ENCODE results near the gene OSBPL10. TPM values are rescaled to one million over a fixed set of nuclear protein-coding genes. Genes with fewer than 3 reads are reported as not detected.
"Not testable (repeated sequence)": the region's sequence is repeated elsewhere in the genome, so short reads cannot be mapped to it uniquely, and the experiment has no call there.

The OSBPL10 gene
- total RNA-seq, 2 experiments from 2014 or later, result 0.09 to 0.22 TPM

DNA sequence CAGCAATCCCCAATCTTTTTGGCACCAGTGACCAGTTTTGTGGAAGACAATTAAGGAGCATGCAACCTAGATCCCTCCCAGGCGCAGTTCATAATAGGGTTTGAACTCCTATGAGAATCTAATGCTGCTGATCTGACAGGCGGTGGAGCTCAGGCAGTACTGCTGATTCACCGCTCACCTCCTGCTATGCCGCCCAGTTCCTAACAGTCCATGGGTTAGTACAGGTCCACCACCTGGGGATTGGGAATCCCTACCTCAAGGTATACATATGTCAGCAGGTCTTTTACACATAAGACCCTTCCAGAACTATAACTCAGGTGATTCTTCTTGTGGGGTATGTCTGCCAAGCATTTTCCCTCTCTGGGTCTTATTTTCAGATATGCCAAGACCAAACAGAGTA, 182.2 kb downstream of the OSBPL10 start:
- DNase-seq (no peak), ATAC-seq (ENCODE audit: low read depth) (no peak)
- H3K27ac Mint-ChIP-seq, result no peak overlapping the region
- H3K4me3 Mint-ChIP-seq, result no peak overlapping the region
- no peaks in the 10 kb centered on the region for H3K4me1 Mint-ChIP-seq
- POLR2A ChIA-PET, result no interaction called here
- H3K36me3 Mint-ChIP-seq, result no peaks in the 10 kb centered on the region
- H3K9me3 Mint-ChIP-seq, result no peaks in the 10 kb centered on the region
- peaks cover 2% of the 10 kb centered on the region for H3K27me3 Mint-ChIP-seq

DNA sequence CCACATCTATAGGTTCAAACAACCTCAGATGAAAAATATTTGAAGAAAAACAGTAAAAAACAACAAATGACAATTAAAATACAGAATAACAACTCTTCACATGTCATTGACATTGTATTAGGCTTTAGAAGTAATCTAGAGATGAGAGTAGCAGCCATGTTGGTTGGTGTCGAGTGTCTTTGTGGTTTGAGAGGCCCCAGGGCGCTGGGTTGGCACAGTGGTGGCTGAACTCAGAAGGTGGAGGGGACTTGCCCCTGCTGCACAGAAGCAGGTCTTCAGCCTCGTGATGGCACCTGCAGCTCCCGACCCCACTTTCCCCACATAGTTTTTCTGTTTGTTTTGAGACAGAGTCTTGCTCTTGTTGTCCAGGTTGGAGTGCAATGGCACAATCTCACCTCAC, 187.2 kb downstream of the OSBPL10 start:
- H3K27me3 Mint-ChIP-seq, result peaks cover 7% of the 10 kb centered on the region
- no peaks in the 10 kb centered on the region for H3K9me3 Mint-ChIP-seq
- no peak overlapping the region for H3K27ac Mint-ChIP-seq
- DNase-seq (no peak), ATAC-seq (ENCODE audit: low read depth) (no peak)
- POLR2A ChIA-PET, result no interaction called here
- no peaks in the 10 kb centered on the region for H3K4me1 Mint-ChIP-seq
- no peaks in the 10 kb centered on the region for H3K36me3 Mint-ChIP-seq
- no peak overlapping the region for H3K4me3 Mint-ChIP-seq

DNA sequence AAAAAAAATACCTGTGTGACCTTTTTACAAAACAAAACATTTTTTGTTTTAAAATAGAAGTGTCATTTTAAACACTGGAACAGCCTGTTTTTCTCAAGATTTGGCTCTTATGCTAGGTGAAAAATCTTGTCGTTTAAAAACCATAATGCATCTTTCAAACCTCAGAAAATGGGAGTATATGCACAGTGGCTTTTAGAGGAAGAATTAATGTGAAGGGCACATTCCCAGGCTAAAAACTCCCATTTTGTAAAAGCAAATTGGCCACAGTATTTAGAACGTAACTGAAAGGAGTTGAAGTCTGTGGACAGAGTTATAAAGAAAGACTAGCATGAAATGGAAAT, 190.0 kb downstream of the OSBPL10 start:
- POLR2A ChIA-PET, result no interaction called here
- no peak for DNase-seq
- Mint-ChIP-seq H3K36me3 (no peaks in the 10 kb centered on the region), H3K4me1 (no peaks in the 10 kb centered on the region), H3K27ac (no peak overlapping the region), H3K9me3 (no peaks in the 10 kb centered on the region), H3K4me3 (no peak overlapping the region), H3K27me3 (peaks cover 9% of the 10 kb centered on the region)
- ATAC-seq (ENCODE audit: low read depth), result no peak

DNA sequence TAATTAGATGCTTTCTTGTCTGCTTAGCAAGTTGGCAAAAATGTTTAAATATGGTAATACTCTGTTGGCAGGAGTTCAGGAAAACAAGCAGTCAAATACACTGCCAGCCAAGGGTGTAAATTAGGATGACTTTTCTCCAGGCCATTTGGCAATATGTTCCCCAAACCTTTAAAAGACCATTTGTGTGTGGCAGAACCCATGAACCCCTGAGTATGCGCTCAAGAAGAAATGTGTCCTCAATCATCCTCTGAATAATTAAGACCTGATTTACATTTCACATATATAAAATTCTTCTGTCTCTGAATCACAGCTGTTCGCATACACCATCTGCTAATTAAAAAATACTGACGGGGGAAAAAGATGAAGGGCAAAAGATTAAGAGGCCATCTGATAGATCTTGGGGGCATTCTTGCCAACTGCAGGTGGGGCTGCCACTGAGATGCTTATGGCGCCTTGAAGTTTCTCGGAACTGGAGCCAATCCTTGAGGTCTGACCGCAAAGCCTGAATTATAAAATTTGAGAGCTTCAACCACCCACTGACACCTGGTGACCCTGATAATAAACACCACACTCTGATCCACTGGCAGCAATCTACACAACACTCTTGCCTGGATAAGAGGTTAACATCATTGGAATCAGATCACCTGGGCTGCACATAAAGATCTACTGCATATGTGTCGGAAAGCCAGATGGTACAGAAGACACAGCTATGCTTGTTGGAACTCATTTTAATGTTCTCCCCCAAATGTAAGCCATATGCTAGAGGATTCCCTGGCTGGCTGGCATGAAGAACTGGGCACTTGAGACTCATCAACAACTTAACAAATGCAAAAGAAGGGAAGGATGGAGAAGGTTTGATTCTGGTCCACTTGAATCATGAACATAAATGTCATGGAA, 190.6 kb downstream of the OSBPL10 start:
- Mint-ChIP-seq H3K4me3 (no peak overlapping the region), H3K36me3 (no peaks in the 10 kb centered on the region), H3K27ac (no peak overlapping the region), H3K27me3 (peaks cover 9% of the 10 kb centered on the region), H3K4me1 (no peaks in the 10 kb centered on the region), H3K9me3 (no peaks in the 10 kb centered on the region)
- DNase-seq (no peak), ATAC-seq (ENCODE audit: low read depth) (no peak)
- POLR2A ChIA-PET, result no interaction called here

DNA sequence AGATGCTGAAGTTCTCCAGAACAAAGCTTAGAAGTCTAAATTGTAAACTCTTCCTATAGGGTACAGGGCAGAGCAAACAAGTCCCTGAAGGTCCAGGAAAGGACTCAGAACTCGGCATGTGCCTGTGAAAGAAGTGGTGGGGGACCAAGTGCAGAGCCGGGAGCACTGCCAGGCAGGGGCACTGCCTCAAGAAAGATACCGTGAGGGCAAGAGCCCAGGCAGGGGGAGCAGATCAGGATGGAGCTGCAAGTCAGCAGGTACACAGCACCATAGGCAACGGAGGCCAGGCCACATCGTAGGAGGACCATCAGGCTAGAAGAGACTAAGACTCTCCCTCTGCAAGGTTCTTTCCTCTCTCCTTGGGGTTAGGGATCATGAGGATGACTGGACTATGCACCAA, 191.6 kb downstream of the OSBPL10 start:
- ATAC-seq (ENCODE audit: low read depth) (no peak), DNase-seq (no peak)
- POLR2A ChIA-PET, result no interaction called here
- H3K4me3 Mint-ChIP-seq, result no peak overlapping the region
- H3K9me3 Mint-ChIP-seq, result no peaks in the 10 kb centered on the region
- H3K27me3 Mint-ChIP-seq, result peaks cover 9% of the 10 kb centered on the region
- H3K27ac Mint-ChIP-seq, result no peak overlapping the region
- no peaks in the 10 kb centered on the region for H3K36me3 Mint-ChIP-seq
- H3K4me1 Mint-ChIP-seq, result no peaks in the 10 kb centered on the region

DNA sequence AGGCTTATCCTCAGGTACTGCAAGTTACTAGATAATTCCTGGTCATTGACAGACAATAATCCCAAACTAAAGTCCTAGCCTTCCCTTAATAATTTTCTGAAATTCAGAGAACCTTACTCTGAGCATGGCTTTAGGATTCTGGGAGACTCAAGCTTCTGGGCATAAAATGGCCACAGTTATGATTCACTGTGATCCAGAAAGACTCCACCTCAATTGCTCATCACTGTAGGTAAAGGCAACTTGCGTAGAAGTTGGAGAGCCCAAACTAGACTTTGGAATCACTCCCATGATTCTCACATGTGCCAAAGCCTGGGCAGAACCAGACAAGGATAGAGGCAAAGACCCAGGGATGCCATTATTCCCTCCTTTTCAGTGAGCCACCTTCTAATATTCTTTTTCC, 195.3 kb downstream of the OSBPL10 start:
- POLR2A ChIA-PET, result no interaction called here
- no peak for DNase-seq
- peaks cover 15% of the 10 kb centered on the region for H3K27me3 Mint-ChIP-seq
- no peak for ATAC-seq (ENCODE audit: low read depth)
- no peak overlapping the region for H3K27ac Mint-ChIP-seq
- H3K9me3 Mint-ChIP-seq, result no peaks in the 10 kb centered on the region
- H3K4me3 Mint-ChIP-seq, result no peak overlapping the region
- no peaks in the 10 kb centered on the region for H3K4me1 Mint-ChIP-seq
- H3K36me3 Mint-ChIP-seq, result no peaks in the 10 kb centered on the region

DNA sequence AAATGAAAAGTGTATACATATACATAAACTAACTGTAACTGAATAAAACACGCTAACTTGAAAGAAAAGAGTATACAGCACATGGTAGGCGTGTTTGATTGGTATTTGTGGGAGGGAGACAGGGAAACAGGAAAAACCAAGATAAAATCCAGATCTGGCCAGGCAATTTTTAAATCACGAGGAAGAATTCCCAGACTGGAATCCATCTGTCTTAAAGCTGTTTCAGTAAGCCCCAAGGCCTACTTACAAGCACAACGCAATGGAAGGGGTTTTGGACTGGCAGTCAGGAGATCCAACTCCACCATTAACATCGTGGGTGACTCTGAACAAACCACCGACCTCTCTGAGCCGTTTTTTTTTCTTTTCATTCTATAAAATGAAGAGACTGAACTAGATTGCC, 195.8 kb downstream of the OSBPL10 start:
- Mint-ChIP-seq H3K4me3 (no peak overlapping the region), H3K27me3 (peaks cover 18% of the 10 kb centered on the region), H3K9me3 (no peaks in the 10 kb centered on the region), H3K36me3 (no peaks in the 10 kb centered on the region), H3K4me1 (no peaks in the 10 kb centered on the region), H3K27ac (no peak overlapping the region)
- POLR2A ChIA-PET, result no interaction called here
- ATAC-seq (ENCODE audit: low read depth) (no peak), DNase-seq (no peak)

DNA sequence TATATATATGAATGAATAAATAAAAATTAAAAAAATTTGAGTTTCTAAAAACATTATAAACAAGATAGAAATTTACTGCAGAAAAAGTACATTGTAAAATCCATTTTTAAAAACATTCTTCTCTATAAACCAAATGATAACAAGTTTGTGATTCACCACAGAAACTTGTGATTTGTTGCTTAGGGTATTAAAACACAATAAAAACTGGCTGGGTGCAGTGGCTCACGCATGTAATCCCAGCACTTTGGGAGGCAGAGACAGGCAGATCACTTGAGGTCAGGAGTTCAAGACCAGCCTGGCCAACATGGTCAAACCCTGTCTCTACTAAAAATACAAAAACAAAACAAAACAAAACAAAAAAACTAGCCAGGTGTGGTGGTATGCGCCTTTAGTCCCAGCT, 197.2 kb downstream of the OSBPL10 start:
- H3K4me1 Mint-ChIP-seq; DNase-seq; H3K36me3 Mint-ChIP-seq; H3K4me3 Mint-ChIP-seq; H3K27ac Mint-ChIP-seq; H3K9me3 Mint-ChIP-seq; POLR2A ChIA-PET; ATAC-seq (ENCODE audit: low read depth): not testable (repeated sequence)
- H3K27me3 Mint-ChIP-seq, result peaks cover 18% of the 10 kb centered on the region

DNA sequence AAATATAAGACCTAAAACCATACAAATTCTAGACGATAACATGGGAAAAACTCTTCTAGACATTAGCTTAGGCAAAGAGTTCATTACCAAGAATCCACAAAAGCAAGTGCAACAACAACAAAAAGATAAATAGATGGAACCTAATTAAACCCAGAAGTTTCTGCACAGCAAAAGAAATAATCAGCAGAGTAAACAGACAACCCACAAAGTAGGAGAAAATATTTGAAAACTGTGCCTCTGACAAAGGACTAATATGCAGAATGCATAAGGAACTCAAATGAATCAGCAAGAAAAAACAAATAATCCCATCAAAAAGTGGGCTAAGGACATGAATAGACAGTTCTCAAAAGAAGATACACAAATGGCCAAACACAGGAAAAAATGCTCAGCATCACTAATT, 198.8 kb downstream of the OSBPL10 start:
- peaks cover 17% of the 10 kb centered on the region for H3K27me3 Mint-ChIP-seq
- POLR2A ChIA-PET; ATAC-seq (ENCODE audit: low read depth); DNase-seq; H3K27ac Mint-ChIP-seq; H3K4me1 Mint-ChIP-seq; H3K4me3 Mint-ChIP-seq; H3K9me3 Mint-ChIP-seq; H3K36me3 Mint-ChIP-seq: not testable (repeated sequence)

DNA sequence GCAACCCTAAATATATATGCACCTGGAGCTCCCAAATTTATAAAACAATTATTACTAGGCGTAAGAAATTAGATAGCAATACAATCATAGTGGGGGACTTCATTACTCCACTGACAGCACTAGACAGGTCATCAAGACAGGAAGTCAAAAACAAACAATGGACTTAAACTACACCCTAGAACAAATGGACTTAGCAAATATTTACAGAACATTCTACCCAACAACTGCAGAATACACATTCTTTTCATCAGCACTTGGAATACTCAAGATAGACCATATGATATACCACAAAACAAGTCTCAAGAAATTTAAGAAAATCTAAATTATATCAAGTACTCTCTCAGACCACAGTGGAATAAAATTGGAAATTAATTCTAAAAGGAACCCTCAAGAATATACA, 201.5 kb downstream of the OSBPL10 start:
- Mint-ChIP-seq H3K4me3 (no peak overlapping the region), H3K9me3 (peaks cover 1% of the 10 kb centered on the region), H3K4me1 (no peaks in the 10 kb centered on the region), H3K27ac (no peak overlapping the region), H3K36me3 (no peaks in the 10 kb centered on the region), H3K27me3 (peaks cover 17% of the 10 kb centered on the region)
- POLR2A ChIA-PET, result no interaction called here
- DNase-seq (no peak), ATAC-seq (ENCODE audit: low read depth) (no peak)

DNA sequence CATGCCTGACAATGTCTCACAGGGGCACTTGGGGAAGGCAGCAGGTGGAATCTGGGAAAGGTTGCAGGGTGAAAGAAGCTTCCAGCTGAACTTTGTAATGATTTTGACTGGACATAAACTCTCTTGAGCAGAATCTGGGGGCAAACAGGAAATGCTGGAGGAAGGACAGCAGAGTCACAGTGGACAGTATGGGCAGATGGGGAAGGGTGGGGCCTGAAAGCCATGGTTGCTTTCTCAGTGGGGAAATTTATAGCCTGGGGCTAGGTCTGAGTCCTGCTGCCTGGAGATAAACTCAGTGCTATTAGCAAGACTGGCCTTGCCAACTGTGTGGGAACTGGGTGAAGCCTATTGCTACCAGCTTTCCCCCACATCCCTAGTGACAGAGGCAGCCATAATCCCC, 203.2 kb downstream of the OSBPL10 start:
- H3K27ac Mint-ChIP-seq, result no peak overlapping the region
- no peak for DNase-seq
- POLR2A ChIA-PET, result no interaction called here

DNA sequence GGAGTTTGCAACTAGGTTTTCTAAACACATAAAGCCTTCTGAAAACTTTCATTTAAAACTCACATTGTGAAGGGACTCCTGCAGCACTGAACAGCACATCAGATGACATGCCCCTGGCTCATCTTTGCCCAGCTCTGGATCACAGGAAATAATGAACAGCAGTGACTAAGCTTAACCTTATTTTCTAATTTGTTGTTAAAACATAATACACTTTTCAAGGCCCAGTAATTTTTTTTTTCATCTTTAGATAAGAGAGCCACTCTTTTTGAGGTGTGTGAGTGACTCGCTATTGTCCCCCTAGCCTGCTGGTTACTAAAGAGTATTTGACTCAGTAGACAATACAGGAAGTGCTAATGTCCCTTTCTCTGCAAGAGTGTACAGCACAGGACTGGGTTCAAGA, 204.0 kb downstream of the OSBPL10 start:
- Mint-ChIP-seq H3K27ac (no peak overlapping the region), H3K4me3 (no peak overlapping the region), H3K27me3 (peaks cover 14% of the 10 kb centered on the region), H3K36me3 (no peaks in the 10 kb centered on the region), H3K4me1 (no peaks in the 10 kb centered on the region), H3K9me3 (peaks cover 1% of the 10 kb centered on the region)
- ATAC-seq (ENCODE audit: low read depth), result no peak
- POLR2A ChIA-PET, result no interaction called here
- DNase-seq, result no peak

More for the DNA sequence above, 203.2 kb downstream of the OSBPL10 start:
- H3K27me3 Mint-ChIP-seq, result peaks cover 14% of the 10 kb centered on the region
- no peaks in the 10 kb centered on the region for H3K36me3 Mint-ChIP-seq
- H3K4me1 Mint-ChIP-seq, result no peaks in the 10 kb centered on the region
- peaks cover 1% of the 10 kb centered on the region for H3K9me3 Mint-ChIP-seq
- ATAC-seq (ENCODE audit: low read depth), result no peak
- no peak overlapping the region for H3K4me3 Mint-ChIP-seq

DNA sequence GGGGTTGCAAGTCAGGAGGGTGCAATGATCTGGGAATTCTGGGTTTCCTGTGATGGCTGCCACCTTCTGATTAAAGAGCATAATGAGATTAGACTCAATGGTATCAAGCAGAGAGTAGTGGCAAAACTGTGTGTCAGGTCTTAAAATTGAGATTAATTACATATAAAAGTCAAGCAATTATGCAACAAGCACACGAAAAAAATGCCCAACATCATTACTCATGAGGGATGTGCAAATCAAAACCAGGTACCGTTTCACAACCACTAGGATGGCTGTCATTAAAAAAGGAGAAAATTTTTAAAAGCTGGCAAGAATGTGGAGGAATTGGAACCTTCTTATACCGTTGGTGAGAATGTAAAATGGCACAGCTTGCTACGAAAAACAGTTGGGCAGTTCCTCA, 205.0 kb downstream of the OSBPL10 start:
- Mint-ChIP-seq H3K4me3 (no peak overlapping the region), H3K27me3 (peaks cover 6% of the 10 kb centered on the region)
- no peak for ATAC-seq (ENCODE audit: low read depth)

DNA sequence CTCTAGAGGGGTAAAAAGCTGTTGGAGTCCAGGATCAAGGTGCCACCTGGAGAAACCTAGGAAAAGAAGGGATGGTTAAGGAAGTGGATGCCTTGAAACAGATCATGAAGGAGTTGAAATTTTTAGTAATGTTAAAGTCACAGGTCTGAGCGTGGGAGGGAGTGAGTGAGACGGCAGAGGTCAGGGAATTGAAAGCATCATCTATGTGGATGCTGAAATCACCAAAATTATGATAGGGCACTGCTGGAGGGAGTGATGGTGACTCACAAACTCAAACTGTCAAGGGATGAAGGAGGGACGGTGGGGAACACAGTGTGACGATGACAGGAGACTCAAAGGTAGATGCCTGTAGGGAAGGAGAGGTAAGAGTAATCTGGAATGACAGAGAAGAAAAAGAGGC, 205.7 kb downstream of the OSBPL10 start:
- DNase-seq, result no peak
- Mint-ChIP-seq H3K27me3 (peaks cover 2% of the 10 kb centered on the region), H3K4me3 (no peak overlapping the region), H3K36me3 (no peaks in the 10 kb centered on the region), H3K4me1 (no peaks in the 10 kb centered on the region), H3K27ac (peak overlapping the region; percentile 26), H3K9me3 (peaks cover 1% of the 10 kb centered on the region)
- no peak for ATAC-seq (ENCODE audit: low read depth)
- POLR2A ChIA-PET, result no interaction called here

More for the DNA sequence above, 205.0 kb downstream of the OSBPL10 start:
- DNase-seq, result no peak
- H3K9me3 Mint-ChIP-seq, result peaks cover 1% of the 10 kb centered on the region
- no peaks in the 10 kb centered on the region for H3K36me3 Mint-ChIP-seq
- no peaks in the 10 kb centered on the region for H3K4me1 Mint-ChIP-seq
- no peak overlapping the region for H3K27ac Mint-ChIP-seq
- POLR2A ChIA-PET, result no interaction called here
